Thoracic aorta (tissue), 2 donors: ENCODE results near the gene GARIN6. TPM values are rescaled to one million over a fixed set of nuclear protein-coding genes. Genes with fewer than 3 reads are reported as not detected.

ENCODE experiments used
- ATAC-seq: fragments of 150-250 bp; one replicate; pipeline ENCODE4 v1.8.0; 2017; ENCODE audit warnings: low read depth; ENCODE audit not compliant: insufficient number of reproducible peaks, low FRiP score
- DNase-seq: peaks from one replicate; pipeline ENCODE4 v3.0.0-alpha.2; 2020; ENCODE audit warnings: low spot score
- H3K27ac ChIP-seq, 2 donors: fragments of 200-600 bp; sonication (generic); 1 replicate in 1 of 2; 2 replicates in 1 of 2; pipeline ENCODE4 v1.5.1; 2016; ENCODE audit warnings: mild to moderate bottlenecking in 2 of 2, moderate library complexity in 2 of 2
- H3K27me3 ChIP-seq: fragments of 200-600 bp; sonication (generic); replicated peaks from 2 replicates; pipeline ENCODE4 v1.6.0; 2016; ENCODE audit warnings: mild to moderate bottlenecking; ENCODE audit not compliant: insufficient read depth
- H3K36me3 ChIP-seq: fragments of 200-600 bp; sonication (generic); one replicate; pipeline ENCODE4 v1.5.1; 2016
- H3K4me1 ChIP-seq, 2 donors: fragments of 200-600 bp; sonication (generic); 1 replicate in 1 of 2; 2 replicates in 1 of 2; pipeline versions ENCODE4 v1.5.1 to v1.6.0; 2016; ENCODE audit warnings: low read depth in 2 of 2, mild to moderate bottlenecking in 1 of 2; ENCODE audit not compliant: control insufficient read depth in 1 of 2
- H3K4me3 ChIP-seq: fragments of 200-600 bp; sonication (generic); 2 replicates; pipeline ENCODE4 v1.5.1; 2016; ENCODE audit warnings: mild to moderate bottlenecking
- H3K9me3 ChIP-seq: fragments of 200-600 bp; sonication (generic); 2 replicates; pipeline ENCODE4 v1.5.1; 2016
- CTCF ChIP-seq: fragments of 200-600 bp; sonication (generic); IDR thresholded peaks from one replicate; pipeline ENCODE4 v1.5.1; 2019; ENCODE audit warnings: antibody characterized with exemption
- total RNA-seq, 2 donors: library from RNA; depleted of rRNA; stranded (reverse); fragments of >200 nt; gene quantifications; one replicate each; pipeline versions ENCODE4 v1.1.0 to v1.2.3, GENCODE V29; 2016

Gene GARIN6
- total RNA-seq, 2 donors from 2014 or later, result not detected

- no peaks in the 10 kb centered on the region for H3K27me3 ChIP-seq
- no peaks in the 10 kb centered on the region for H3K36me3 ChIP-seq
- peaks cover 20 to 26% of the 10 kb centered on the region in 2 donors for H3K4me1 ChIP-seq
- H3K9me3 ChIP-seq, result no peaks in the 10 kb centered on the region
- TF ChIP-seq CTCF, result no peak
- no peak overlapping the region for H3K4me3 ChIP-seq
- ATAC-seq (no peak), DNase-seq (no peak)
- H3K27ac ChIP-seq, result no peak overlapping the region
Measured at GRCh38 chr12:99680276-99680675, 32.7 kb downstream of the GARIN6 start.

- no peak for TF ChIP-seq CTCF
- H3K27ac ChIP-seq, result no peak overlapping the region
- DNase-seq (no peak), ATAC-seq (no peak)
- H3K27me3 ChIP-seq, result no peaks in the 10 kb centered on the region
- H3K9me3 ChIP-seq, result no peaks in the 10 kb centered on the region
- no peaks in the 10 kb centered on the region for H3K36me3 ChIP-seq
- H3K4me3 ChIP-seq, result no peak overlapping the region
- no peaks in the 10 kb centered on the region for H3K4me1 ChIP-seq
Measured at GRCh38 chr12:99686142-99686541, 38.6 kb downstream of the GARIN6 start.

GRCh38 chr12:99695050-99695449, 47.5 kb downstream of the GARIN6 start:
- no peaks in the 10 kb centered on the region for H3K9me3 ChIP-seq
- no peaks in the 10 kb centered on the region for H3K27me3 ChIP-seq
- ATAC-seq (no peak), DNase-seq (no peak)
- H3K4me3 ChIP-seq, result no peak overlapping the region
- H3K27ac ChIP-seq, result no peak overlapping the region
- TF ChIP-seq CTCF, result no peak
- H3K36me3 ChIP-seq, result no peaks in the 10 kb centered on the region
- peaks cover 0 to 3% of the 10 kb centered on the region in 2 donors for H3K4me1 ChIP-seq
